Measurements from ENCODE around the gene CDC37. TPM values are rescaled to one million over a fixed set of nuclear protein-coding genes. Genes with fewer than 3 reads are reported as not detected.
A peak's percentile ranks its signal among the peaks of the same experiment; 100 is the strongest.
"Not testable (repeated sequence)": the region's sequence is repeated elsewhere in the genome, so short reads cannot be mapped to it uniquely, and the experiment has no call there.

The CDC37 gene
- total RNA-seq, 4 donors from 2014 or later: 127 to 260 (median 155) TPM

DNA sequence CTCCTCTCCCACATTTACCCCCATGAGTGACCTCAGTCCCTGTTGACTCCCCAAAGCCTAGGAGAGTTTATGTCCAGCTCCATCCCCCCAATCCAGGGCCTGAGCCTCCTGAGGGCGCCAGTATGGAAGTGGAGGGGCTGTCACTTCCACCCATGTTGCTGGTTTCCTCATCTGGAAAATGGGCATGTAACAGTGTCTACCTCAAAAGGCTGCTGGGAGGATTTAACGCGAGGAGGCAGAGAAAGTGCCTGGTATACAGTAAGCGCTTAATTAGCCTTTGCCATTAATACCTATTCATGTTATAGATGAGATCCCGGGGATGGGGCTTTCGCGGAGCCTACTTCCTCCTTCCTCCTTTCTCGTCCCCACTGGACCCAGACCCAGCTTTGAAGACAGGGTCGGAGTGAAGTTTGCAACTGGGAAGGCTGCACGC is 23.4 kb downstream of the CDC37 start:
- 0 to 1% methylated on average over 10 of the region's 10 CpGs for WGBS, 2 donors
- H3K4me3 ChIP-seq: peak overlapping the region; percentile 46 to 98 (median 86)
- peak overlapping the region; percentile 72 to 94 (median 80) for H3K27ac ChIP-seq
- TF ChIP-seq EP300 (IDR thresholded peaks at IDR 0.05) (no peak), POLR2A (IDR thresholded peaks at IDR 0.05) (no peak)
- TF ChIP-seq, protein P1, sequence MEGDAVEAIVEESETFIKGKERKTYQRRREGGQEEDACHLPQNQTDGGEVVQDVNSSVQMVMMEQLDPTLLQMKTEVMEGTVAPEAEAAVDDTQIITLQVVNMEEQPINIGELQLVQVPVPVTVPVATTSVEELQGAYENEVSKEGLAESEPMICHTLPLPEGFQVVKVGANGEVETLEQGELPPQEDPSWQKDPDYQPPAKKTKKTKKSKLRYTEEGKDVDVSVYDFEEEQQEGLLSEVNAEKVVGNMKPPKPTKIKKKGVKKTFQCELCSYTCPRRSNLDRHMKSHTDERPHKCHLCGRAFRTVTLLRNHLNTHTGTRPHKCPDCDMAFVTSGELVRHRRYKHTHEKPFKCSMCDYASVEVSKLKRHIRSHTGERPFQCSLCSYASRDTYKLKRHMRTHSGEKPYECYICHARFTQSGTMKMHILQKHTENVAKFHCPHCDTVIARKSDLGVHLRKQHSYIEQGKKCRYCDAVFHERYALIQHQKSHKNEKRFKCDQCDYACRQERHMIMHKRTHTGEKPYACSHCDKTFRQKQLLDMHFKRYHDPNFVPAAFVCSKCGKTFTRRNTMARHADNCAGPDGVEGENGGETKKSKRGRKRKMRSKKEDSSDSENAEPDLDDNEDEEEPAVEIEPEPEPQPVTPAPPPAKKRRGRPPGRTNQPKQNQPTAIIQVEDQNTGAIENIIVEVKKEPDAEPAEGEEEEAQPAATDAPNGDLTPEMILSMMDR (IDR thresholded peaks at IDR 0.05): no peak
- H3K36me3 ChIP-seq: peaks cover 0 to 34% (median 0%) of the 10 kb centered on the region in 3 donors
- no peak for DNase-seq (ENCODE audit: low spot score in 2 of 2)
- H3K27me3 ChIP-seq: no peaks in the 10 kb centered on the region
- peaks cover 0 to 23% (median 13%) of the 10 kb centered on the region in 4 donors for H3K4me1 ChIP-seq
- H3K9me3 ChIP-seq: no peaks in the 10 kb centered on the region

DNA sequence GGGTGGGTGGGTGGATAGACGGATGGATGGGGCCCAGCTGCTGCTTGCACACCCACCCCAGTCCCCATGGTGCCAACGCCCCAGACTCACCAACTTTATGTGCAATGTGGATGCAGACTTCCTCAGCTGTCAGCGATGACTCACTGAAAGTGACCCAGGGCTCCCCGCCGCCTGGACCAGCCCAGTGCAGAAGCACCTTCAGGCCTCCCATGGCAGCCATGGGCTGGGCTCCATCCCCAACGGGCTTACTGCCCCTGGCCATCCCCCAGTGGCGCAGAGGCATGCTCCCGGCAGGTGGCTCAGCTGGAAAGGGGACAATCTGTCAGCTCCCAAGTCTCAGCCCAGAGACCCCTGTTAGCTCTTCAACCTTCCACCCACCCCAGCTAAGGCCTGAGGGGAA is 25.2 kb downstream of the CDC37 start:
- H3K9me3 ChIP-seq: no peaks in the 10 kb centered on the region
- H3K27me3 ChIP-seq: no peaks in the 10 kb centered on the region
- H3K4me3 ChIP-seq: no peak overlapping the region
- H3K36me3 ChIP-seq: peaks cover 0 to 47% (median 4%) of the 10 kb centered on the region in 3 donors
- no peak for DNase-seq (ENCODE audit: low spot score in 2 of 2)
- WGBS, 2 donors: 88 to 94% methylated on average over 3 to 8 of the region's 8 CpGs
- H3K4me1 ChIP-seq: peaks cover 0 to 23% (median 13%) of the 10 kb centered on the region in 4 donors
- no peak for TF ChIP-seq EP300 (IDR thresholded peaks at IDR 0.05)
- no peak for TF ChIP-seq POLR2A (IDR thresholded peaks at IDR 0.05)
- TF ChIP-seq, protein P1 (IDR thresholded peaks at IDR 0.05): no peak
- H3K27ac ChIP-seq: no peak overlapping the region

DNA sequence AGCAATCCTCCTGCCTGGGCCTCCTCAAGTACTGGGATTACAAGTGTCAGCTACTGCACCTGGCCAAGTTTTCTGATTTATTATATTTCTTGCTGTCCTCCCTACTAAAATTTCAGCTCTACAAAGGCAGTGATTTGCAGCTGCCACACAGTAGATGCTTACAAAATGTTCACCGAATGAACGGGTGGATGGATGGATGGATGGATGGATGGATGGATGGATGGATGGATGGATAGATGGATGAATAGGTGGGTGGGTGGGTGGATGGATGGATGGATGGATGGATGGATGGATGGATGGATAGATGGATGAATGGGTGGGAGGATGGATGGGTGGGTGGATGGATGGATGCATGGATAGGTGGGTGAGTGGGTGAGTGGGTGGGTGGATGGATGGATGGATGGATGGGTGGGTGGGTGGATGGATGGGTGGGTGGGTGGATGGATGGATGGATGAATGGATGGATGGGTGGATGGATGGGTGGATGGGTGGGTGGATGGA is 26.2 kb downstream of the CDC37 start:
- not testable (repeated sequence) for DNase-seq (ENCODE audit: low spot score in 2 of 2); H3K27ac ChIP-seq; H3K4me3 ChIP-seq; H3K27me3 ChIP-seq; H3K9me3 ChIP-seq
- peaks cover 0 to 55% (median 5%) of the 10 kb centered on the region in 3 donors for H3K36me3 ChIP-seq
- H3K4me1 ChIP-seq: peaks cover 0 to 23% (median 13%) of the 10 kb centered on the region in 4 donors
- 91 to 99% methylated on average over 2 of the region's 2 CpGs for WGBS, 2 donors

DNA sequence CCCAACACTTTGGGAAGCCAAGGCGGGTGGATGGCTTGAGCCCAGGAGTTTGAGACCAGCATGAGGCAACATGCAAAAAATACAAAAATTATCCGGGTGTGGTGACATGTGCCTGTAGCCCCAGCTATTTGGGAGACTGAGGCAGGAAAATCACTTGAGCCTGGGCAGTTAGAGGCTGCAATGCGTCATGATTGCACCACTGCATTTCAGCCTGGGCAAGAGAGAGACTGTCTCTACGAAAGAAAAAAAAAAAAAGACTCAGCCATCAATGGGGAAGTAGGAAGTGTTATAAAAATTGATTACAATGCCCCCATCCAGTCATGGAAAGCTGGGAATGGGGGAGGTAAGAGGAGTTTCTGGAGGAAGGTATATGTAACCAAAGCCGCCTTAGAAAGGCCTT is 28.4 kb downstream of the CDC37 start:
- Histone ChIP-seq H3K27me3 (no peaks in the 10 kb centered on the region), H3K27ac (no peak overlapping the region), H3K4me1 (peaks cover 0 to 17% (median 8%) of the 10 kb centered on the region in 4 donors), H3K4me3 (no peak overlapping the region), H3K9me3 (no peaks in the 10 kb centered on the region), H3K36me3 (peaks cover 0 to 75% (median 15%) of the 10 kb centered on the region in 3 donors)
- TF ChIP-seq POLR2A (IDR thresholded peaks at IDR 0.05): no peak
- TF ChIP-seq, protein P1 (IDR thresholded peaks at IDR 0.05): no peak
- TF ChIP-seq EP300 (IDR thresholded peaks at IDR 0.05): no peak
- no peak for DNase-seq (ENCODE audit: low spot score in 2 of 2)
- 83 to 89% methylated on average over 5 of the region's 5 CpGs for WGBS, 2 donors

DNA sequence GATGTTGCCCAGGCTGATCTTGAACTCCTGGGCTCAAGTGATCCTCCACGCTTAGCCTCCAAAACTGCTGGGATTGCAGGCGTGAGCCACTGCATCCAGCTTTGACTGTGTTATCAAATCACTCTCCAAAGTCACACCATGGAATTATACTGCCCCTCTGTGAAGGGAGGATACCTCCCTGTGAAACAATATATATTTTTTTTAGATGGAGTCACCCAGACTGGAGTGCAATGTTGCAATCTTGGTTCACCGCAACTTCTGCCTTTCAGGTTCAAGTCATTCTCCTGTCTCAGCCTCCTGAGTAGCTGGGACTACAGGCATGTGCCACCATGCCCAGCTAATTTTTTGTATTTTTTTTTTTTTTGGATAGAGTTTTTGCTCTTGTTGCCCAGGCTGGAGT is 30.7 kb downstream of the CDC37 start:
- peaks cover 0 to 88% (median 15%) of the 10 kb centered on the region in 3 donors for H3K36me3 ChIP-seq
- 81 to 94% methylated on average over 3 of the region's 3 CpGs for WGBS, 2 donors

More for the DNA sequence above, 30.7 kb downstream of the CDC37 start:
- TF ChIP-seq, protein P1 (IDR thresholded peaks at IDR 0.05): no peak
- no peak for TF ChIP-seq EP300 (IDR thresholded peaks at IDR 0.05)
- TF ChIP-seq POLR2A (IDR thresholded peaks at IDR 0.05): no peak
- no peak for DNase-seq (ENCODE audit: low spot score in 2 of 2)
- no peaks in the 10 kb centered on the region for H3K4me1 ChIP-seq
- H3K27me3 ChIP-seq: no peaks in the 10 kb centered on the region
- H3K27ac ChIP-seq: no peak overlapping the region
- no peak overlapping the region for H3K4me3 ChIP-seq
- peaks cover 0 to 5% (median 0%) of the 10 kb centered on the region in 4 donors for H3K9me3 ChIP-seq

All from tibial nerve (tissue), 4 donors.